HL-60 (cell line): ENCODE measurements around the gene MVP.
"Not testable (repeated sequence)": the region's sequence is repeated elsewhere in the genome, so short reads cannot be mapped to it uniquely, and the experiment has no call there.

Experiments used
- DNase-seq, 2 experiments: peaks; one replicate each; pipeline ENCODE4 v3.0.0-alpha.2; 2010 to 2020; ENCODE audit warnings: low read depth in 1 of 2, low spot score in 1 of 2
- H3K27ac ChIP-seq: fragments of 250-450 bp; sonication (Bioruptor Pico); replicated peaks from 2 replicates; pipeline ENCODE4 v1.5.1; 2020; ENCODE audit warnings: mild to moderate bottlenecking, moderate library complexity
- H3K27me3 ChIP-seq: fragments of 250-450 bp; sonication (Bioruptor Pico); 2 replicates; pipeline ENCODE4 v1.5.1; 2021; ENCODE audit warnings: mild to moderate bottlenecking, moderate library complexity; ENCODE audit not compliant: insufficient read depth, poor library complexity, severe bottlenecking
- H3K4me3 ChIP-seq: replicated peaks from 2 replicates; pipeline ENCODE4 v1.5.1; 2011; ENCODE audit warnings: mild to moderate bottlenecking, control low read depth, low read length; ENCODE audit not compliant: insufficient read depth
- CTCF ChIP-seq: IDR thresholded peaks from one replicate; pipeline ENCODE4 v1.5.1; 2011; ENCODE audit warnings: low read length, control low read depth, inconsistent platforms; ENCODE audit not compliant: insufficient read depth
- GABPA ChIP-seq: IDR thresholded peaks from 2 replicates; pipeline ENCODE4 v1.6.1; 2012; ENCODE audit warnings: low read depth
- POLR2AphosphoS5 ChIP-seq: IDR thresholded peaks from 2 replicates; pipeline ENCODE4 v1.6.1; 2012; ENCODE audit warnings: low read depth
- REST ChIP-seq: IDR thresholded peaks from 2 replicates; pipeline ENCODE4 v1.6.1; 2012; ENCODE audit warnings: low read depth; ENCODE audit not compliant: insufficient replicate concordance
- SPI1 ChIP-seq: IDR thresholded peaks from 2 replicates; pipeline ENCODE4 v1.6.1; 2012; ENCODE audit warnings: low read depth, mild to moderate bottlenecking, borderline replicate concordance

The MVP gene

GRCh38 chr16:29830774-29831173 is 10.5 kb downstream of the MVP start:
- DNase-seq, result no peak
- Histone ChIP-seq H3K27me3 (no peaks in the 10 kb centered on the region), H3K27ac (no peak overlapping the region), H3K4me3 (no peak overlapping the region)
- TF ChIP-seq REST, result no peak
- no peak for TF ChIP-seq POLR2AphosphoS5

- no peak for DNase-seq
- TF ChIP-seq REST, result no peak
- no peak for TF ChIP-seq CTCF
- no peak for TF ChIP-seq GABPA
- TF ChIP-seq SPI1, result no peak
- no peak for TF ChIP-seq POLR2AphosphoS5
- H3K27ac ChIP-seq, result no peak overlapping the region
Observed at GRCh38 chr16:29831490-29831889, 11.2 kb downstream of the MVP start.

GRCh38 chr16:29833219-29833618 is 13.0 kb downstream of the MVP start:
- H3K4me3 ChIP-seq, H3K27ac ChIP-seq, DNase-seq, H3K27me3 ChIP-seq: not testable (repeated sequence)

More at GRCh38 chr16:29831490-29831889, 11.2 kb downstream of the MVP start:
- H3K4me3 ChIP-seq, result no peak overlapping the region
- H3K27me3 ChIP-seq, result no peaks in the 10 kb centered on the region

GRCh38 chr16:29834079-29834478 is 13.8 kb downstream of the MVP start:
- no peak for DNase-seq
- no peak for TF ChIP-seq REST
- TF ChIP-seq SPI1, result no peak
- TF ChIP-seq POLR2AphosphoS5, result no peak
- no peak for TF ChIP-seq GABPA
- TF ChIP-seq CTCF, result no peak
- no peak overlapping the region for H3K27ac ChIP-seq
- H3K27me3 ChIP-seq, result no peaks in the 10 kb centered on the region
- H3K4me3 ChIP-seq, result no peak overlapping the region
